Left renal cortex interstitium (tissue), 4 donors: ENCODE results near the gene LRRC18. TPM values are rescaled to one million over a fixed set of nuclear protein-coding genes. Genes with fewer than 3 reads are reported as not detected.
A peak's percentile ranks its signal among the peaks of the same experiment; 100 is the strongest.

Source experiments
- DNase-seq, 4 donors: peaks; one replicate each; pipeline ENCODE4 v3.0.0-alpha.2; 2013; ENCODE audit warnings: low read depth in 4 of 4, low spot score in 2 of 4, missing footprints in 1 of 4
- polyA plus RNA-seq, 4 donors: library from polyadenylated mRNA; unstranded; fragments of 120-200 nt; gene quantifications; one replicate each; pipeline ENCODE4 v1.2.1, GENCODE V29; 2013; ENCODE audit not compliant: insufficient read length in 4 of 4

LRRC18 gene
- polyA plus RNA-seq, 4 donors = 0.11 to 0.19 (median 0.17) TPM; not detected in 1

- no peak for DNase-seq
Measured at GRCh38 chr10:48946891-48947500, 7.4 kb upstream of the LRRC18 start.

DNA sequence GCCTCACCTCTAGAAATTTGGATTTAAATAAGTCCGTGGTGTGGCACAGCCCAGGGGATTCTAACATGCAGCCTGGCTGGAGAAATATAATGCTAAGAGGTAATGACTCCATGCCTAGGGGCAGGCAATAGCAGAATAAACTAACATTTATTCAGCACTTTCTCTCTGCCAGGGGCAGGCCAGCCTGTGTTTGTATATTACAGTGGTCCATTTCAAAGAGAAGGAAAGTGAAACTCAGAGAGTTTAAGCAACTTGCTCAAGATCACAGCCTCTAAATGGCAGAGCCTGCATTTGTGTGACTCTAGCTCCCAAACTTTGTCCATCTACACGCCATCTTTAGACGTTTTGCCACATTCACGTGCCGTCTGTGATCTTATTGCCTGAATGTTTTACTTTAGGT lies 6.7 kb upstream of the LRRC18 start:
- no peak for DNase-seq

DNA sequence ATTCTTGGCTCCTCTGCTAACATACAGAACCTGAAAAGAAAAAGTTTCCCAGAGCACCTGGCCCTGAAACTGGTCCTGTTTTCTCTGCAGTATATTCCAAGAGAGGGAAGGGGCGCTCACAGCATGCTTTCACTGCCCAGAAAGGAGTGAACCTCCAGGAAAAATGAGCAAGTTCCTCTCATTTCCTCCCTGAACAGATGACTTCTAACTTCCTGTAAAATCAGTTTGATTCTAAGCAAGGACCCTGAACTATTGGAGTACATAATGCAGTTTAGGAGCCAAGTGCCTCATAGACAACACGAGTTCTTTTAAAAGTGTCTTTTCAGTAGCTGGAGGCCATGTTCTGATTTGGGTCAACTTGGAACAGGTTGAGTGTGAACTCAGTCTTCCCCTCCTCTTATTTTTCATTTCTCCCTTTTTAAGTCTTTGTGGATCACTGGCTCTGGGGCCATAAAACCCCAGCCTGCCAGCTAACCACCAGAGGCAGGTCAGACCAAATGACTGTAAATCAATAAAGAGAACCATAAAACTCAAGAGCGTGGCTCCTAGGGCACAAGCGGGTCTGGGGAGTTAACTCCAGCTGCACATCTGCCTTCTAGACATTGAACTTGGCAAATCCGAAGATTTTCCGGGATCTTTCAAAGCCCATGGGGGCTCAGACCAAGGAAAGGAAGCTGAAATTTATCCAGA lies 5.9 kb upstream of the LRRC18 start:
- peak in 1 of 4 donors; percentile 15 for DNase-seq

GRCh38 chr10:48944171-48944570 lies 4.5 kb upstream of the LRRC18 start:
- DNase-seq = no peak

- DNase-seq = no peak
Measured at GRCh38 chr10:48943096-48943495, 3.5 kb upstream of the LRRC18 start.

- DNase-seq = no peak
Measured at GRCh38 chr10:48941427-48942075, 1.9 kb upstream of the LRRC18 start.

- DNase-seq = no peak
Measured at GRCh38 chr10:48940958-48941357, 1.3 kb upstream of the LRRC18 start.

GRCh38 chr10:48940372-48940771 lies 732 bp upstream of the LRRC18 start:
- no peak for DNase-seq

GRCh38 chr10:48938990-48939536 lies 577 bp downstream of the LRRC18 start:
- DNase-seq = no peak

DNA sequence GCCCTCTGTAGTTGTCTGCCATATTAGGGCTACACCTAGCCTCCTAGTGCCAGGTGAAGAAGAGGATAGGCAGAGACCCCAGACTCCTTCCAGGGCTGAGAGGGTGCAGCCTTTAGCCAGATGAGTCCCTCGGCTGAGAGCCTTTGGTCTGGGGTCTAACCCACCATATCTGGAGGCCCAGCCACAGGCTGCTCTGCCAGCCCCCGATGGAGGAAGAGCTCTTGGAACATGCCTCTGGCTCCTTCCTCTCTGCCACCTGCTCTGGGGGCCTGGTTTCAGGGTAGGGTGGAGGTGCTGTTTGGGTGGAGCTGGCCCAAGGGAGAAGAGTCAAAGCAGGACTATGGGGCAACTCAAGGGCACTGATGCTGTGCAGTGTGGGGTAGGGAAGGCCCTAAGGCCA lies 1.4 kb downstream of the LRRC18 start:
- DNase-seq = no peak

DNA sequence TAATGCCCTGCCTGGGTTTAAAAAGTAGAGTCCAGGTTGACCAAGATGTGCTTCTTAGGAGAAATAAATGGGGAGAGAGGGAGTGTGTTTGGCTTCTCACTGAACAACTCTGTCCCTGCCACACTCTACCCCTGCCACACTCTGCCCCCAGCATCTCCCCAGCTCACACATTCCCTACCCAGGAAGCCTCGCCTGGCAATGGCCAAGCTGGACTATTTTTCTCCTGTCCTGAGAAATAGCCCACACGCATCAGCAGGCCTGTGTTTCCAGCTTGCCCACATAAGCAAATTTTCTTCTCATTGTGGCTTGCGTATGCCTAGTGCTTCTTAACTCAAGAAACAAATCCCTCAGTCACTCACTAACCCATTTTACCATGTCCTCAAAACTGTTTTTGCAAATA lies 1.8 kb downstream of the LRRC18 start:
- DNase-seq = no peak

DNA sequence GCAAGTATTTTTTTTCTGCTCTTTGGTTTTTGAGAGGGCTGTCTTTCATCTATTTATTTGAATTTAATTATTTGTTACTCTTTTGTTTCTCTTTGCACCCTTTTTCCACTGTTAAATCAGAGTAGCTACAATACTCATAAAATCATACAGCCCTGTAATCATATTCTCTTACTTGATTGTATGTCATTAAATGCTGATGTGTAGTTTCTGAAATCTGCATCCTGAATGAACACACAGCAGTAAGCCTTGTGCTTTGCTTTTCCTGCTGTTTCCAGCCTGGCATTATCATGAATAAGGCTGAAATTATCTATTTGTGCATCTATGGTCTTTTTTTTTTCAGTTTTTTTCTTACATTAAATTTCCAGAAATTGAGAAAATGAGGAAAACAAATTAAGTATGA lies 4.1 kb downstream of the LRRC18 start:
- DNase-seq = no peak

DNA sequence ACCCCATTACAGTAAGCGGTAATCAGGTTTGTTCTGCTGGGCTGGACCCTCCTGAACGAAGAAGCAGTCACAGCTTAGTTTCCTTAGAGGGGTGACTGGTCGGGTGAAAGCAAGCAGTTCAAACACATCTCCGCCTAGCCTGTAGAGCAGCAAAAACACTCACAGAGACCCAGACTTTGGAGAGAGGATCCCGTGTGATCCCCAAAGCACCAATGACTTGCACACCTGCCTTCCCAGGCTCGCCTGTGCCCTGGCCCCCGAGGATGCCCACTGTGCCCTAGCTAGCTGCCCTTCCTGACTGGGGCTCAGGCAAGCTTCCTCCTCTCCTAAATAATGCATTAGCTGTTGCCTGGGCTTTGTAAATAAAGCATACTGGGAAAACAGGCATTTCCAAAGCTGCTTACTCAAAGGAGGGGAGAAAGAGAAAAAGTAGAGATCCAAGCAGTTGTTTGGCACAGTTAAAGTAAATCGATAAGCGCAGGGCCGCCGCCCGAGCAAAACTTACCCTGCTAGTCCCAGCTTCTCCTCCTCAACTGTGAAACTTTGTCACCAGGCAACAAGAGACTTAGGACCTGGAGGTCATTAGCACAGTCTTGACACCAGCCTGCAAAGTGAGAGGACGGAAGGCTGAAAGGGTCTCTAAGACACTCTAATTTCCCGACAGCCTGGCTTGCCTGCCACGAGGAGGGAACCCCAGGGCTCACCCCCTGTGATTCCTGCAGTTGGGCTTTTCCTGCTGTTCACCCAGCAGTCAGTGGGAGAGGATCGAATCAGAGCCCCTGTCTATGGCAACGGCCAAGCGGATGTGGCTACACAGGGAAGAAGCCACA lies 4.8 kb downstream of the LRRC18 start:
- peak in 1 of 4 donors; percentile 16 for DNase-seq

DNA sequence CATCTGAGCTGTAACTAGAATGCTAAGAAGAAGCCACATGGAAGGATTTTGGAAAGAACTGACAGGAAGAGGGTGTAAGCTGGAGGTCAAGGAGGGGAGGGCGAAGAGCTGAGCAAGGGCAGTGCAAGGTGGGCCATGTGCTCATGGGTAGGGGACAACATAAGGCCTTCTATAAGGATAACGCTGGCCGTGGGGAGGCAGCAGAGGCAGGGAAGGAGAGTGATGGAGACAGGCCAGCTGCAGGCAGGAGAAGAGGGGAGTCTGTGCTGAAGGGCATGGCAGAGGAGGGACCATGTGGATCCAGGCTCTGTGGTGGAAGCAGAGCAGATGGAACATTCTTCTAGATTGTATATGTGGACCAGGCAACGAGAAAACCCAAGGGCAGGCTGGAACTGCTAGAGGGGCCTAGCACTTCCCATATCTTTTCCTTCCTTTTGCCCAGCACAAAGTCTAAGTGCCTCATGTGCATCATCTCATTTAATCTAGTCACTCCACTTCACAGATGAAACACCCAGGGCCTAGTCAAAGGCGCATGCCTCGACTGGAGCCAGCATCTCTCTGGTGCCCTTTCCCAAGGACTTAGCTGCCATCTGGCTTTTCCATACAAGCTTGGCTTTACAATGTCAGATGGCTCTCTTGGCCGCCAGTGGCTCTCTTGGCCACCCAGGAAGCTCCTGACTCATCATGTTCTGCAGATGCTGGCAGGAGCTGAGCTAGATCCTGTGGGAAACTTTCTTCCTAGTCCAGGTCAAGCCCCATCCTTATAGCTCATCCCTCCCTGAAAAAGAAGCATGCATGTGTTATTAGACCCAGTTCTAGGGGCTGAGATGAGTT lies 6.6 kb downstream of the LRRC18 start:
- no peak for DNase-seq

GRCh38 chr10:48931188-48931587 lies 8.5 kb downstream of the LRRC18 start:
- DNase-seq = no peak

DNA sequence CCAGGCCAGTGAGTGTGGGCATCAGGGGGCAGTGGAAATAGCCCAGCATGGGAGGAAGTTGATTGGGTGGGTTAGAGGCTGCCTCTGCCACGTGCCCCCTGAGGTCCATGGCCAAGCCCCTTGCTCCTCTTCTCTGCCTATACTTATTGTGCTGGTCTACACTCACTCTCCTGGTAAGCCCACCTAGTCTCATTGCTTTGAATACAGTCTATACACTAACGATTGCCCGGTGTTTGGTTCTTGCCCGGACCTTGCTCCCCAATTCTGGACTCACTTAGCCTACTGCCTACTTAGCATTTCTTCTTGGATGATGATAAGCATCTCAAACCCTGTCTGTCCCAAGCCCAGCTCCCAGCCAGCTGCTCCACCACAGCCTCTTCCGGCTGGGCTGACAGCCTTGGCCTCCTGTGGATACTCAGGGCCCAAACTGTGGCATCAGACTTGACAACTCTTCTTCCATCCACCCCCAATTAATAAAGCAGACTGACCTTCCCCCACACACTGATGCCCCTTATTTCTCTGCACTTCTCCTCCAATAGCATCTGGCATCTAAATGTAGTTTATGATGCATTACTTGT lies 10.1 kb downstream of the LRRC18 start:
- no peak for DNase-seq

- peak in 1 of 4 donors; percentile 9 for DNase-seq
Measured at GRCh38 chr10:48926764-48927540, 12.7 kb downstream of the LRRC18 start.

DNA sequence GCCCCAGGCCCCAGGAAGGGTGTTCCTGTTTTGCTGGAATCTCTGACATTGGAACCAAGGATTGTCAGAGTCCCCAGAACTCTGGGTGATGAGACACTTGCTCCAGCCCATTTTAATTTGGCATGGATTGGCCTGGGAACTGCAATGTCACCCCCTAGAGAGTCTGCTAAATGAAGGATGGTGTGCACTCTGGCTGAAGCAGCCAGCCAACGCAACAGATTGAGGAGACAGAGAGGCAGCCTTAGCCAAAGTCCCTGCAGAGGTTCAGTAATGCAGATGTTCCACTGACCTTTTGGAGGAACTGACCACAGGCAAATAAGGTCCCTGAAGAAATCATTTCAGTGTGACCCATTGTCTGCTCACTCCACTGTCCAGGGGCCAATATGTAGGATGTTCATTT lies 13.4 kb downstream of the LRRC18 start:
- DNase-seq = no peak

DNA sequence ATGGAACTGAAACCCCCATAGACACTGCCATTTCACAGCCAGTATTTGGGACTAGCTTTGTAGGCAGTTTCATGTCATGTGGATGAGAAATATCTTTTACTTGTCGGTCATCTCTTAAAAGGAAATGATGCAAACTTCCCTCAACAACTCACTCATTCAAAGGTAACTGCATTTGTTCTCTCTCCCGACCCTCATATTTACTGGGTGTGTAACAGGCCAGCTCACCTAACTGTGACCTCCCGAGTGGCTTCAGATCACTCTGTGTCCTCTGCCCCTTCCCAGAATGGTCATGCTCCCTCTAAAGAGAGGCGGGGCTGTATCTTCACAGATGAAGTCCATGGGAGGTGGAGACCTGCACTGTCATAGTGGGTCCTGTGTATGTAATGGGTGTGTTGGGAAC lies 14.7 kb downstream of the LRRC18 start:
- DNase-seq = no peak
